Gastrocnemius medialis (tissue), 4 donors: ENCODE results near the gene ESYT1. TPM values are rescaled to one million over a fixed set of nuclear protein-coding genes. Genes with fewer than 3 reads are reported as not detected.

ENCODE experiments used
- ATAC-seq, 2 donors: fragments of 150-250 bp; one replicate each; pipeline ENCODE4 v1.9.1; 2016
- DNase-seq, 2 donors: peaks; one replicate each; pipeline ENCODE4 v3.0.0-alpha.2; 2019
- H3K27ac ChIP-seq, 4 donors: fragments of 200-600 bp; sonication (generic); 1 replicate in 1 of 4; 2 replicates in 3 of 4; pipeline ENCODE4 v1.5.1; 2016 to 2018; ENCODE audit warnings: mild to moderate bottlenecking in 2 of 4, moderate library complexity in 1 of 4
- H3K27me3 ChIP-seq, 3 donors: fragments of 200-600 bp; sonication (generic) in 2 of 3; 1 replicate in 1 of 3; 2 replicates in 2 of 3; pipeline versions ENCODE4 v1.5.1 to v1.6.0; 2016 to 2019; ENCODE audit warnings: mild to moderate bottlenecking in 1 of 3, moderate library complexity in 1 of 3
- H3K36me3 ChIP-seq, 2 donors: fragments of 200-600 bp; sonication (generic) in 1 of 2; one replicate each; pipeline ENCODE4 v1.5.1; 2017 to 2018
- H3K4me1 ChIP-seq, 2 donors: fragments of 200-600 bp; sonication (generic) in 1 of 2; one replicate each; pipeline ENCODE4 v1.5.1; 2016 to 2017; ENCODE audit warnings: mild to moderate bottlenecking in 2 of 2
- H3K4me3 ChIP-seq, 4 donors: fragments of 200-600 bp; sonication (generic) in 3 of 4; 1 replicate in 1 of 4; 2 replicates in 3 of 4; pipeline ENCODE4 v1.5.1; 2016 to 2019; ENCODE audit warnings: mild to moderate bottlenecking in 2 of 4
- H3K9me3 ChIP-seq, 3 donors: fragments of 200-600 bp; sonication (generic) in 2 of 3; 1 replicate in 1 of 3; 2 replicates in 2 of 3; pipeline ENCODE4 v1.5.1; 2016 to 2019
- CTCF ChIP-seq, 5 experiments: fragments of 450-650 bp in 3 of 5; fragments of 200-600 bp in 2 of 5; sonication (generic) in 2 of 5; IDR thresholded peaks in 4 of 5; conservative IDR thresholded peaks in 1 of 5; 1 replicate in 4 of 5; 2 replicates in 1 of 5; pipeline ENCODE4 v1.5.1; 2016 to 2019; ENCODE audit warnings: antibody characterized with exemption in 5 of 5, mild to moderate bottlenecking in 3 of 5, moderate library complexity in 3 of 5
- POLR2A ChIP-seq, 2 donors: fragments of 450-650 bp; IDR thresholded peaks; one replicate each; pipeline ENCODE4 v1.6.1; 2017; ENCODE audit warnings: antibody characterized with exemption in 2 of 2, mild to moderate bottlenecking in 2 of 2, moderate library complexity in 2 of 2
- in situ Hi-C, 4 donors: fragments of 200-750 bp; cut with MboI; loops; one replicate each; pipeline versions ENCODE4 v1.15.0 to v1.8.0; 2017; ENCODE audit warnings: low sequenced_read_pairs in 4 of 4
- intact Hi-C: fragments of 100-400 bp; cut with DNase I; formaldehyde crosslinking; loops from one replicate; pipeline ENCODE4 v1.15.1; 2023; ENCODE audit warnings: low total_unique reads
- total RNA-seq, 4 donors: library from RNA; depleted of rRNA; stranded (reverse); fragments of >200 nt; gene quantifications; one replicate each; pipeline versions ENCODE4 v1.1.0 to v1.2.3, GENCODE V29; 2016

Gene ESYT1
- total RNA-seq, 4 donors from 2014 or later = 45.9 to 77.7 (median 62.1) TPM

DNA sequence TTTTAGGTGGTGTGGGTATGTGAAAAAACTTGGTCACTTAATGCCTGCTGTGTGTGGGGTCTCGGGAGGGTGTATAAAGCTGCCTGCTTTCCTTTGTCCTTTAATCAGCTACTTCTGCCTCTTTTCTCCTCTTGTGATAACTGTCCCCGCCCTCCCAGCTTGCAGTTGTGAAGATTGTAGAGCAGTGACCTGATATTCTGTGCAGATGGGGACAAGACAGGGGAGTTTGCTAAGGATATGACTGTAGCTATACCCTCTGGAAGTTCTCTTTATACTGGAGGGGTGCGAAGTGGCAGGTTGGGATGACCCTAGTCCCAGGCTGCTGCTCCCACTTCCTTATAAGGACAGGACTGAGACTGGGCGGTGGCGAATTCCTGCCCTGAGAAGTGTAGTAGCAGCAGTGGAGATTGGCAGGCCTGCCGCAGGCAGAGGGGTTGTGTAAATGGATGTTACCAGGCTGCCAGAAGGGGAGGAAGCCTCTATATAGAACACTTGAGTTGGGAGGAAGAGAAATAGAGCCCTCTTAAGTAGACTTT, 30.9 kb downstream of the ESYT1 start:
- Histone ChIP-seq H3K4me1 (peaks cover 28 to 44% of the 10 kb centered on the region in 2 donors), H3K27ac (peak overlapping the region; percentile 87 to 97 (median 96))
- ATAC-seq = peak; percentile 51 to 75

DNA sequence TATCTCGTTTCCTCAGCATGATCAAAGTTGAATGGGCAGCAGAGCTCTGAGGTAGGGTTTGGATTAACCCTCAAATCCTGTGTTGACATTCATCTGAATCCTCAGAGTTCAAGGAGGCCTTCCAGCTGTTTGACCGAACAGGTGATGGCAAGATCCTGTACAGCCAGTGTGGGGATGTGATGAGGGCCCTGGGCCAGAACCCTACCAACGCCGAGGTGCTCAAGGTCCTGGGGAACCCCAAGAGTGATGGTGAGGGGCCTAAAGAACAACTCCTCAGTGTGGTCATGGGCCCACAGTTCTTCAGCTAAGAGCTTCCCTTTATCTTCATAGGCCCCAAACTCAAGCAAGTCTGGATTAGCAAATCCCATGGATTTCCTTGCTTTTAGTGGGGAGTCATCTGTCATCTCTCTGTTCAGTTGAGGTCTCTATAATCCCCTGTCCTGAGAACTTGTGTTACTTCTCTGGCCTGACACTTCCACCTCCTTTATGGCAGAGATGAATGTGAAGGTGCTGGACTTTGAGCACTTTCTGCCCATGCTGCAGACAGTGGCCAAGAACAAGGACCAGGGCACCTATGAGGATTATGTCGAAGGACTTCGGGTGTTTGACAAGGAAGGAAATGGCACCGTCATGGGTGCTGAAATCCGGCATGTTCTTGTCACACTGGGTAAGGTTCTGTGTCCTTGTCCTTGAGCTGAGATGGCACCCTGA, 31.6 kb downstream of the ESYT1 start:
- no peak for TF ChIP-seq POLR2A (IDR thresholded peaks at IDR 0.05)
- no peak for TF ChIP-seq CTCF (IDR thresholded peaks at IDR 0.05 in 4 of 5, conservative IDR thresholded peaks at IDR 0.05 in 1 of 5)
- intact Hi-C loops (loop anchor here (2.0 kb wide), 3 partner anchors 29 to 63 kb away; partner anchors contain the start of genes SMARCC2 and ZC3H10), in situ Hi-C loops (no loop called here)
- DNase-seq = no peak
- H3K27ac ChIP-seq = peak overlapping the region; percentile 87 to 97 (median 96)
- H3K4me3 ChIP-seq = peak overlapping the region; percentile 68 to 93 (median 80)
- ATAC-seq = no peak
- H3K9me3 ChIP-seq = no peaks in the 10 kb centered on the region
- H3K36me3 ChIP-seq = peaks cover 0 to 53% of the 10 kb centered on the region in 2 donors
- no peaks in the 10 kb centered on the region for H3K27me3 ChIP-seq
- H3K4me1 ChIP-seq = peaks cover 28 to 44% of the 10 kb centered on the region in 2 donors

More for the DNA sequence above, 30.9 kb downstream of the ESYT1 start:
- H3K36me3 ChIP-seq = peaks cover 0 to 47% of the 10 kb centered on the region in 2 donors
- intact Hi-C loops = loop anchor here (1.0 to 2.0 kb wide), 5 partner anchors 30 to 477 kb away; partner anchors contain the start of genes SMARCC2 and ZC3H10
- peak; percentile 78 to 95 for DNase-seq
- H3K27me3 ChIP-seq = no peaks in the 10 kb centered on the region
- no peaks in the 10 kb centered on the region for H3K9me3 ChIP-seq
- peak overlapping the region; percentile 68 to 93 (median 80) for H3K4me3 ChIP-seq
- TF ChIP-seq CTCF (IDR thresholded peaks at IDR 0.05 in 4 of 5, conservative IDR thresholded peaks at IDR 0.05 in 1 of 5) = no peak
- TF ChIP-seq POLR2A (IDR thresholded peaks at IDR 0.05) = peak; percentile 40 to 53
- in situ Hi-C loops = no loop called here

- peaks cover 28 to 44% of the 10 kb centered on the region in 2 donors for H3K4me1 ChIP-seq
Observed at GRCh38 chr12:56160193-56160763, 32.2 kb downstream of the ESYT1 start.

More at GRCh38 chr12:56160193-56160763, 32.2 kb downstream of the ESYT1 start:
- peak overlapping the region; percentile 68 to 93 (median 80) for H3K4me3 ChIP-seq
- H3K27me3 ChIP-seq = no peaks in the 10 kb centered on the region
- intact Hi-C loops = no loop called here
- peak overlapping the region; percentile 87 to 97 (median 96) for H3K27ac ChIP-seq
- H3K36me3 ChIP-seq = peaks cover 0 to 60% of the 10 kb centered on the region in 2 donors
- DNase-seq (no peak), ATAC-seq (no peak)
- TF ChIP-seq CTCF (IDR thresholded peaks at IDR 0.05 in 4 of 5, conservative IDR thresholded peaks at IDR 0.05 in 1 of 5) = no peak
- TF ChIP-seq POLR2A (IDR thresholded peaks at IDR 0.05) = no peak
- H3K9me3 ChIP-seq = no peaks in the 10 kb centered on the region
- in situ Hi-C loops = no loop called here
